ENCODE data around the gene HELZ2.
"Not testable (repeated sequence)": the region's sequence is repeated elsewhere in the genome, so short reads cannot be mapped to it uniquely, and the experiment has no call there.

HELZ2 gene

DNA sequence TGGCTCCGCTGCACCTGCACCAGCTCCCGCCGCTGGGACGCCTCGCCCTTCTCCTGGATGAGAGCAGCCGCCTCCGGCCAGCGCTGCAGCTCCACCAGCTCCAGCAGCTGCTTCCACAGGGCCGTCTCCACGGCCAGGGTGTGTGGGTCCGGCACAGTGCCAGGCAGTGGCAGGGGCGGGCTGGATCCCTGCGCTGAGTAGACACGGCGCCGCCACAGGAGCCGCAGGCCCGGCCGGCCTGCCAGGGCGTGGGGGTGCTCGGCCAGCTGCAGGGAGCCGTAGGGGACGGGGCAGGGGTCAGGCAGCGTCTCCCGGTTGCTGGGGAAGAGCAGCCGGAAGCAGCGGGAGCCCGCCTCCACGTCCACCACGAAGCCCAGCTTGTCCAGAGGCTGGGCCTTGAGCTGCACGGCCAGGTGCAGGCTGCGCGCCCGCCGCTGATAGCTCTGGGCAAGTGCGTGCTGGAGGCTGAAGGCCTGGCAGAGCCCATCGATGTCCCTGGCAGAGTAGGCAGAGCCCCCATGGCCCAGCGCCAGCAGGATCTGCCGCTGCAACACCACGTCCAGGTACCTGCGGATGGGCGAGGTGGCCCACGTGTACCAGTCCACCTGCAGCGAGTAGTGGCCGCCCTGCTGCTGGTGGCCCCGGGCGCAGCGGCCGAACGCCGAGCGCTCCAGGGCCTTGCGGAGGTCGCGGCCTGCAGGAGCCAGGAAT lies 10.7 kb downstream of the HELZ2 start:
- no peak for DNase-seq

DNA sequence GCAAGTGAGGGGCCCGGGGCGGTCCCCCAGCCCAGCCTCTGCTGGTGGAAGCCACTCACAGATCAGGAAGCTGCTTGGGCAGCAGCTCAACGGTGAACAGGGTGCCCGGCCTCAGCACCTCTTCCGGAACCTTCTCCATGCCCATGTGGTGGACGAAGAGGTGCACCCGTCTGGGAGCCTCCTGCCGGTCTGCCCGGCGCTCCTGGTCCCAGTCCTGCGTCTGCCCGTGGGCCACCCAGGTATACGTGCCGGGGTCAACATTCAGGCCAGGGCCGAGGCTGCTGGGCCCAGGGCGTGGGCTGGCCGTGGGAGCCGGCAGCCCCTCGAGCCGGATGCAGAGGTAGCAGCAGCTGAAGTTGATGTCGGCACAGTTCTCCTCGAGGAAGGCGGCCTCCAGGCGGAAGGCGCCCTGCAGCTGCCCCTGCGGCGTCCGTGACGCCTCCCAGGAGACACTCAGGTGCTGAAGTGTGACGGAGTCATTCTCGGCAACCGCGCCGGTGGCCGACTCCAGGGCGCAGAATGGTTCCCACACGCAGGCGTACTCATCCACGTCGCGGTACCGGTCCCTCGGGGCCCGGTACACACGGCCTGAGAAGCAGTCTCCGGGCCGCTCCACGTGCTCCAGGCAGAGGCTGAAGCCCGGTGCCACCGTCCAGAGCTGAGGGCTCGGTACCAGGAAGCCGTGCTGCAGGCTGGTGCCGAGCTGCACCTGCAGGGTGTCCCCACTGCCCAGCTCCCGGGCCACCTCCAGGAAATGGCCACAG lies 11.4 kb downstream of the HELZ2 start:
- no peak for DNase-seq

- no peak for DNase-seq
These were observed 12.2 kb downstream of the HELZ2 start for GRCh38 chr20:63561624-63562396.

- no peak for DNase-seq
These were observed 13.0 kb downstream of the HELZ2 start for GRCh38 chr20:63560856-63561609.

DNA sequence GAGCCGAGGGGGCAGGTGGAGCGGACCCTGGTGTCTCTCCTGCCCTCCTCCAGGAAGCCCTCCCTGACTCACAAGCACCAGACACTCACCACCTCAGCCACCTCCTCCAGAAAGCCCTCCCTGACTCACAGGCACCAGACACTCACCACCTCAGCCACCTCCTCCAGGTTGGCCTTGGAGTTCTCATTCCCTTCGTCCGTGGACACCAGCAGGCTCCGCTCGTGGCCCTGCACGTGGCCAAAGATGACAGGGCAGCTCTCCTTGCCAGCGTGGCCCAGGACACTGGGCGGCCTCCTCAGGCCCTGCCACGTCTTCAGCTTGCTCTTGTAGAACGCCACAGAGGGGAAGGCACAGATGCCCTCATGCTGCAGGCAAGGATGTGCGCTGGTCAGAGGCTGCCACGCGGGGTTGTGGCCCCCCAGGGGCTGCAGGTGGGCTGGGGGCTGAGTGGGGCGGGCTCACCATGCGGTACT lies 13.7 kb downstream of the HELZ2 start:
- DNase-seq: no peak

DNA sequence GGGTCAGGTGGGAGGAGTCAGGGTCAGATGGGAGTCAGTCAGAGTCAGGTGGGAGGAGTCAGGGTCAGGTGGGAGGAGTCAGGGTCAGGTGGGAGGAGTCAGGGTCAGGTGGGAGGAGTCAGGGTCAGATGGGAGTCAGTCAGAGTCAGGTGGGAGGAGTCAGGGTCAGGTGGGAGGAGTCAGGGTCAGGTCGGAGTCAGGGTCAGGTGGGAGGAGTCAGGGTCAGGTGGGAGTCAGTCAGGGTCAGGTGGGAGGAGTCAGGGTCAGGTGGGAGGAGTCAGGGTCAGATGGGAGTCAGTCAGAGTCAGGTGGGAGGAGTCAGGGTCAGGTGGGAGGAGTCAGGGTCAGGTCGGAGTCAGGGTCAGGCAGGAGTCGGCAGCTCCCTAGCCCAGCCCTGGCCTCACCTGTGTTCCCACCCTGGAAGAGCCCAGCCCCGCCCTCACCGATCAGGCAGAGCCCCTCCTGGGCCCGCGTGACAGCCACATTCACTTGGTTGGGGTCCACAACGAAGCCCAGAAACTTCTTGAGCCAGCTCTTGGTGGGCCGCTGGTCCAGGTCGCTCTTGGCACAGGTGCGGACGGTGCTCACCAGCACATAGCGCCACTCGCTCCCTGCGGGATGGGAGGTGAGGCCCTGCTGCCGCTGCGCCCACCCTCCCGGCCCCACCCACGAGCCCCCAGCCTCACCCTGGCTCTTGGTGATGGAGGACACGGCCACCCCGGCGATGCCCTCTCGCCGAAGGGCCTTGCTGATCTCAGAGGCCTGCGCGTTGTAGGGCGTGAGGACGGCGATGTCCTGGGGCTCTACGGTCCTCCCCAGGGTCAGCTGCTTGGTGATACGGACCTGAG lies 14.3 kb downstream of the HELZ2 start:
- not testable (repeated sequence) for DNase-seq

DNA sequence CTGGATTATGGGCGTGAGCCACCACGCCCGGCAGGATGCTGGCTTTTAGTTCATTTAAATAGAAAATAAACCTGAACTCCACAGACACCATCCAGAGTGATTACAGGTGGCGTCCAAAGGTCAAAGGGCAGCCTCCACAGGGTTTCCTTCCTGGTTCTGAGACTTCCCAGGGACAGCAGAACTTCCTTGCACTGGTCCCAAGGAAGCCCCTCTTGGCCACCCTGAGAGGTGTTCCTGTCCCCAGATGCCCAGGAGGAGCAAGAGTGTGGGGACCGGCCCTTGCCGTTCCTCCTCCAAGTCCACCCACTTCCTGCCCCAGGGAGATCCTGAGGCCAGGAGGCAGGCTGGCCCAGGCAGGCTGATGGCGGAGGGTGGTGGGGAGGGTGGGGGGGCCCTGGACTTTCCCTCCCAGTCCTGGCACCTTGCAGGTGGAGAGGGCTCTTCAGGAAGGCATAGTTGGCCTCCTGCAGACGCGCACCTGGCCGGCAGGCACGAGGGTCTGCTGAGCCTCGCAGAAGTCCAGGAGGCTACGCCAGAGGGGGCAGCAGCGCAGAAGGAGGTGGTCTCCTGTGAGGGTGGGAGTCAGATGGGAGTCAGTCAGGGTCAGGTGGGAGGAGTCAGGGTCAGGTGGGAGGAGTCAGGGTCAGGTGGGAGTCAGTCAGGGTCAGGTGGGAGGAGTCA lies 15.1 kb downstream of the HELZ2 start:
- DNase-seq: no peak

DNA sequence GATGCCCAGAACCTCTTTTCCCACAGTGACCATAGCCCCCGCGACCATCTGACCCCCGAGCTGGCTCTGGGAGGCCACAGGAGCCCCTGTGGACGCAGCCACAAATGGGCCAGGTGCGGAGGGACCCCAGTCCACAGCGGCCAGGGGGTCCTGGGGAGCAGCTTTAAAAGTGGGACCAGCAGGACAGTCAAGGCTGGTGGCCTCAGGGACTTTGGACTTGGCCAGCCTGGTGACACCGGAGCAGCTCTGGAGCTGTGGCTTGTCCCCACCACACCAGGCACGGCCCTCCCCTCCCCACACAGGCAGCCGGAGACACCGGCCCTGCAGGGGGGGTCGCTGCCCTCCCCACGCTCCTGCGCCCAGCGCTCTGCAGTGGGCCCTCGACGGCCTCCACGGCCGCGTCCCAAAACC lies 16.6 kb downstream of the HELZ2 start:
- DNase-seq: no peak

- no peak for DNase-seq
These were observed 17.1 kb downstream of the HELZ2 start for GRCh38 chr20:63556873-63557478.

- peak; percentile 42 for DNase-seq
These were observed 18.2 kb downstream of the HELZ2 start for GRCh38 chr20:63555661-63556381.

GRCh38 chr20:63554361-63555278 lies 19.4 kb downstream of the HELZ2 start:
- peak; percentile 36 for DNase-seq

GRCh38 chr20:63553933-63554290 lies 20.1 kb downstream of the HELZ2 start, which contains the start of gene FNDC11:
Gene FNDC11, plus strand, starts transcription at chr20:63554159. Its CDS starts 1,505 bp downstream, at chr20:63555664.
- DNase-seq: no peak

DNA sequence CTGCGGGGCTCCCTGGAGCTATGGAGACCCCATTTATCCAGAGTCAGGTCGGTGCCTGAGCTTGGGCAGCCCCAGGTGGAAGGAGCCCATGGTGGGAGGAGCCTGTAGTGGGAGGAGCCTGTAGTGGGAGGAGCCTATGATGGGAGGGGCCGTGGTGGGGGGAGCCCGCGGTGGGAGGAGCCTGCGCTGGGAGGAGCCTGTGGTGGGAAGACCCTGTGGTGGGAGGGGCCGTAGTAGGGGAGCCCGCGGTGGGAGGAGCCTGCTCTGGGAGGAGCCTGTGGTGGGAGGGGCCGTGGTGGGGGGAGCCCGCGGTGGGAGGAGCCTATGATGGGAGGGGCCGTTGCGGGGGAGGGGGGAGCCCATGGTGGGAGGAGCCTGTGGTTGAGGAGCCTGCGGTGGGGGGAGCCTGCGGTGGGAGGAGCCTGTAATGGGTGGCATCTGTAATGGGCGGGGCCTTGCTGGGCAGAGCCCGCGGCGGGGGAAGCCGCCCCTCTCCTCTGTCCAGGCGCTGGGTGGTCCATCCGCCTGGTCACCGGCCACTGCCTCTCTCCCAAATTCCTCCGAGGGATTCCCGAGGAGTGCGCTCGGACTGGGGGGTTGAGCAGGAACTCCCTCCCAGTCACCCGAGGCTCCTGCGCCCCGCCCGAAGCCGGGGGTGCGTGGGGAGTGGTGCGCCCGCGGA lies 20.6 kb downstream of the HELZ2 start:
- DNase-seq: peak; percentile 55

GRCh38 chr20:63552481-63553249 lies 21.4 kb downstream of the HELZ2 start:
- DNase-seq: no peak

GRCh38 chr20:63551068-63551467 lies 23.0 kb downstream of the HELZ2 start:
- no peak for DNase-seq

- no peak for DNase-seq
These were observed 24.3 kb downstream of the HELZ2 start for GRCh38 chr20:63549679-63550282.

DNA sequence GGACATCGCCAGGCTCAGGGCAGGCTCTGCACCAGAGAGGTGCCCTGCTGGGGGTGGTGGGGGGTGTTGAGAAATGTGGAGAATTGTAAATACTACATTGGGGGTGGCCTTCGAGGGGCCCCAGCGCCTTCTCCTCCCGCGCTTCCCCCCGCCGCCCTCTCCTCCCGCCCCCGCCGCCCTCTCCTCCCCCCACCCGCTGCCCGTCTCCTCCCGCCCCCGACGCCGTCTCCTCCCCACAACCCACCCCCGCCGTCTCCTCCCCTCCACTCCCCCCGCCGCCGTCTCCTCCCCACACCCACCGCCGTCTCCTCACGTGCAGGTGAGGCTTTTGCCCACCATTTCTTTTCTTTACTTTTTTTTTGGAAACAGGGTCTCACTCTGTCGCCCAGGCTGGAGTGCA lies 25.0 kb downstream of the HELZ2 start:
- DNase-seq: no peak

Data from DMS53 (cell line).